ENCODE measurements around the gene NDFIP1. TPM values are rescaled to one million over a fixed set of nuclear protein-coding genes. Genes with fewer than 3 reads are reported as not detected.

Gene NDFIP1
- total RNA-seq, 1 experiment from 2014 or later: 27.6 TPM

DNA sequence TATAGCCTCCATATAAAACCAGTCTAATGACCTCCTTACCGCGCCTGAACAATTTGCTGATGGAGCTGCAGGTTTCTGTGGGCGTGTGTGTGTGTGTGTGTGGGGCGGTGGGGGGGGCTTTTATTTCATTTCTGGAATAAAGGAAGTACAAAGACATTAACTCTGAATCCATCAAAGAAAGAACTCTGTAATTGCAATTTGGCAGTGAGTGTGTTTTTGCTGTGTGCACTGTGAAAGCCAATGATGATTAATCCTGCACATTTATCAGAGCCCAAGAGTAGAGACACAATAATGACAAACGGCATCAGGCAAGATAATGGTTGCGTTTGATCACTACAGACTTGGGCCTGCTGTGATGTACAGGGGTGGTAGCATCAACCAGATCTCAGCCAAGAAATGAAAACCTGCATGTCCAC, 29.3 kb upstream of the NDFIP1 start (continued):
- no peak for TF ChIP-seq CREM (CRISPR knock-in tag; IDR thresholded peaks at IDR 0.05)
- TF ChIP-seq MXD4 (CRISPR knock-in tag; IDR thresholded peaks at IDR 0.05; ENCODE audit: borderline replicate concordance): no peak
- no peak for TF ChIP-seq NR3C1 (CRISPR knock-in tag; conservative IDR thresholded peaks at IDR 0.05; ENCODE audit: low read depth)
- no peak for TF ChIP-seq TP53 (CRISPR knock-in tag; IDR thresholded peaks at IDR 0.05)
- TF ChIP-seq, protein P1, sequence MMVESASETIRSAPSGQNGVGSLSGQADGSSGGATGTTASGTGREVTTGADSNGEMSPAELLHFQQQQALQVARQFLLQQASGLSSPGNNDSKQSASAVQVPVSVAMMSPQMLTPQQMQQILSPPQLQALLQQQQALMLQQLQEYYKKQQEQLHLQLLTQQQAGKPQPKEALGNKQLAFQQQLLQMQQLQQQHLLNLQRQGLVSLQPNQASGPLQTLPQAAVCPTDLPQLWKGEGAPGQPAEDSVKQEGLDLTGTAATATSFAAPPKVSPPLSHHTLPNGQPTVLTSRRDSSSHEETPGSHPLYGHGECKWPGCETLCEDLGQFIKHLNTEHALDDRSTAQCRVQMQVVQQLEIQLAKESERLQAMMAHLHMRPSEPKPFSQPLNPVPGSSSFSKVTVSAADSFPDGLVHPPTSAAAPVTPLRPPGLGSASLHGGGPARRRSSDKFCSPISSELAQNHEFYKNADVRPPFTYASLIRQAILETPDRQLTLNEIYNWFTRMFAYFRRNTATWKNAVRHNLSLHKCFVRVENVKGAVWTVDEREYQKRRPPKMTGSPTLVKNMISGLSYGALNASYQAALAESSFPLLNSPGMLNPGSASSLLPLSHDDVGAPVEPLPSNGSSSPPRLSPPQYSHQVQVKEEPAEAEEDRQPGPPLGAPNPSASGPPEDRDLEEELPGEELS (CRISPR knock-in tag; IDR thresholded peaks at IDR 0.05): no peak

DNA sequence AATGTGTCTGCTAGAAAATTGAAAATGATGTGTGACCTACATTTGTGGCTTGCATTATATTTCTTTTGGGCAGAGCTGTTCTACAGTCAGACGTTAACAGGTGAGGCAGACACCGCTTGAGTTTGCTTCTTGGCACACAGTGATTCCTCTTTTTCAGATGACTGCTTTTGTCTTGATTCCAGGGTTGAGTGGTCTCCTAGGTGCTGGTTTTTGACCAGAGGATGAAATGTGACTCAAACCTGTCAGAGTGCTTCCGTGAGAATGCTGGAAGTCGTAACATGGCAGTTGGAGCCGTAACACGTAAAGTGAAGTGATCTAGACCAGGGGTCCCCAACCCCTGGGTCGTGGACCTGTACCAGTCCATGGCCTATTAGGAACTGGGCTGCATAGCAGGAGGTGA, 28.3 kb upstream of the NDFIP1 start:
- ChIA-PET CTCF (interaction anchor here (0.6 kb wide), 1 partner anchor 118 kb away, joined by 5 read pairs; no protein-coding TSS in a partner anchor), POLR2A (no interaction called here)
- H3K27ac Mint-ChIP-seq: no peak overlapping the region
- no peak for ATAC-seq
- H3K4me3 Mint-ChIP-seq: no peak overlapping the region
- peaks cover 6% of the 10 kb centered on the region for H3K27me3 Mint-ChIP-seq (ENCODE audit: low read depth)
- H3K36me3 Mint-ChIP-seq: no peaks in the 10 kb centered on the region
- TF ChIP-seq ZNF263 (CRISPR knock-in tag; IDR thresholded peaks at IDR 0.05; ENCODE audit: low read depth): no peak
- TF ChIP-seq MYBL2 (CRISPR knock-in tag; IDR thresholded peaks at IDR 0.05): no peak
- TF ChIP-seq HMGXB4 (CRISPR knock-in tag; IDR thresholded peaks at IDR 0.05): no peak
- TF ChIP-seq ZNF121 (CRISPR knock-in tag; IDR thresholded peaks at IDR 0.05): no peak
- TF ChIP-seq CREM (CRISPR knock-in tag; IDR thresholded peaks at IDR 0.05): no peak
- no peak for TF ChIP-seq ZNF138 (CRISPR knock-in tag; conservative IDR thresholded peaks at IDR 0.05)
- TF ChIP-seq, protein P2, sequence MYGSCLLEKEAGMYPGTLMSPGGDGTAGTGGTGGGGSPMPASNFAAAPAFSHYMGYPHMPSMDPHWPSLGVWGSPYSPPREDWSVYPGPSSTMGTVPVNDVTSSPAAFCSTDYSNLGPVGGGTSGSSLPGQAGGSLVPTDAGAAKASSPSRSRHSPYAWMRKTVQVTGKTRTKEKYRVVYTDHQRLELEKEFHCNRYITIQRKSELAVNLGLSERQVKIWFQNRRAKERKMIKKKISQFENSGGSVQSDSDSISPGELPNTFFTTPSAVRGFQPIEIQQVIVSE (CRISPR knock-in tag; IDR thresholded peaks at IDR 0.05; ENCODE audit: borderline replicate concordance): no peak
- no peak for TF ChIP-seq EMX1 (CRISPR knock-in tag; IDR thresholded peaks at IDR 0.05)
- TF ChIP-seq SP1 (CRISPR knock-in tag; conservative IDR thresholded peaks at IDR 0.05): no peak
- no peak for TF ChIP-seq JAZF1 (CRISPR knock-in tag; IDR thresholded peaks at IDR 0.05)
- no peak for TF ChIP-seq FOXK1 (CRISPR knock-in tag; IDR thresholded peaks at IDR 0.05)
- TF ChIP-seq MXD4 (CRISPR knock-in tag; IDR thresholded peaks at IDR 0.05; ENCODE audit: borderline replicate concordance): no peak
- no peak for TF ChIP-seq CREB1 (CRISPR knock-in tag; IDR thresholded peaks at IDR 0.05)
- DNase-seq (ENCODE audit: low spot score): no peak
- H3K9me3 Mint-ChIP-seq: peaks cover 4% of the 10 kb centered on the region; the same call in 1 of the 2 replicates
- H3K4me1 Mint-ChIP-seq: peaks cover 11% of the 10 kb centered on the region

- peaks cover 6% of the 10 kb centered on the region for H3K27me3 Mint-ChIP-seq (ENCODE audit: low read depth)
- H3K9me3 Mint-ChIP-seq: peaks cover 4% of the 10 kb centered on the region; the same call in 1 of the 2 replicates
- H3K4me3 Mint-ChIP-seq: no peak overlapping the region
- ATAC-seq (peak; percentile 75), DNase-seq (ENCODE audit: low spot score) (no peak)
- ChIA-PET CTCF (no interaction called here), POLR2A (no interaction called here)
- H3K27ac Mint-ChIP-seq: no peak overlapping the region
- no peaks in the 10 kb centered on the region for H3K36me3 Mint-ChIP-seq
- peaks cover 11% of the 10 kb centered on the region for H3K4me1 Mint-ChIP-seq
- TF ChIP-seq TEAD1 (CRISPR knock-in tag; IDR thresholded peaks at IDR 0.05): no peak
- TF ChIP-seq, protein P3, sequence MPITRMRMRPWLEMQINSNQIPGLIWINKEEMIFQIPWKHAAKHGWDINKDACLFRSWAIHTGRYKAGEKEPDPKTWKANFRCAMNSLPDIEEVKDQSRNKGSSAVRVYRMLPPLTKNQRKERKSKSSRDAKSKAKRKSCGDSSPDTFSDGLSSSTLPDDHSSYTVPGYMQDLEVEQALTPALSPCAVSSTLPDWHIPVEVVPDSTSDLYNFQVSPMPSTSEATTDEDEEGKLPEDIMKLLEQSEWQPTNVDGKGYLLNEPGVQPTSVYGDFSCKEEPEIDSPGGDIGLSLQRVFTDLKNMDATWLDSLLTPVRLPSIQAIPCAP (CRISPR knock-in tag; IDR thresholded peaks at IDR 0.05): no peak
- TF ChIP-seq RELA (CRISPR knock-in tag; IDR thresholded peaks at IDR 0.05; ENCODE audit: borderline replicate concordance): no peak
- no peak for TF ChIP-seq SOX15 (CRISPR knock-in tag; IDR thresholded peaks at IDR 0.05)
- no peak for TF ChIP-seq KAT7 (CRISPR knock-in tag; IDR thresholded peaks at IDR 0.05; ENCODE audit: borderline replicate concordance)
- TF ChIP-seq FOXK1 (CRISPR knock-in tag; IDR thresholded peaks at IDR 0.05): no peak
- TF ChIP-seq CREM (CRISPR knock-in tag; IDR thresholded peaks at IDR 0.05): no peak
- TF ChIP-seq, protein P4, sequence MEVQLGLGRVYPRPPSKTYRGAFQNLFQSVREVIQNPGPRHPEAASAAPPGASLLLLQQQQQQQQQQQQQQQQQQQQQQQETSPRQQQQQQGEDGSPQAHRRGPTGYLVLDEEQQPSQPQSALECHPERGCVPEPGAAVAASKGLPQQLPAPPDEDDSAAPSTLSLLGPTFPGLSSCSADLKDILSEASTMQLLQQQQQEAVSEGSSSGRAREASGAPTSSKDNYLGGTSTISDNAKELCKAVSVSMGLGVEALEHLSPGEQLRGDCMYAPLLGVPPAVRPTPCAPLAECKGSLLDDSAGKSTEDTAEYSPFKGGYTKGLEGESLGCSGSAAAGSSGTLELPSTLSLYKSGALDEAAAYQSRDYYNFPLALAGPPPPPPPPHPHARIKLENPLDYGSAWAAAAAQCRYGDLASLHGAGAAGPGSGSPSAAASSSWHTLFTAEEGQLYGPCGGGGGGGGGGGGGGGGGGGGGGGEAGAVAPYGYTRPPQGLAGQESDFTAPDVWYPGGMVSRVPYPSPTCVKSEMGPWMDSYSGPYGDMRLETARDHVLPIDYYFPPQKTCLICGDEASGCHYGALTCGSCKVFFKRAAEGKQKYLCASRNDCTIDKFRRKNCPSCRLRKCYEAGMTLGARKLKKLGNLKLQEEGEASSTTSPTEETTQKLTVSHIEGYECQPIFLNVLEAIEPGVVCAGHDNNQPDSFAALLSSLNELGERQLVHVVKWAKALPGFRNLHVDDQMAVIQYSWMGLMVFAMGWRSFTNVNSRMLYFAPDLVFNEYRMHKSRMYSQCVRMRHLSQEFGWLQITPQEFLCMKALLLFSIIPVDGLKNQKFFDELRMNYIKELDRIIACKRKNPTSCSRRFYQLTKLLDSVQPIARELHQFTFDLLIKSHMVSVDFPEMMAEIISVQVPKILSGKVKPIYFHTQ (CRISPR knock-in tag; IDR thresholded peaks at IDR 0.05): no peak
- TF ChIP-seq ESRRA (CRISPR knock-in tag; IDR thresholded peaks at IDR 0.05; ENCODE audit: borderline replicate concordance): no peak
- no peak for TF ChIP-seq NR2C2 (CRISPR knock-in tag; IDR thresholded peaks at IDR 0.05)
- TF ChIP-seq GTF2I (CRISPR knock-in tag; conservative IDR thresholded peaks at IDR 0.05): no peak
- no peak for TF ChIP-seq MYBL2 (CRISPR knock-in tag; IDR thresholded peaks at IDR 0.05)
- TF ChIP-seq IRF2 (CRISPR knock-in tag; IDR thresholded peaks at IDR 0.05; ENCODE audit: borderline replicate concordance, low read depth): no peak
Observed at GRCh38 chr5:142082182-142082781, 26.3 kb upstream of the NDFIP1 start.
